Activated naive CD4-positive, alpha-beta T cell treated with anti-CD3 and anti-CD28 coated beads, Interleukin-2, amount 50 U/mL, for 16 hours (primary cell): ENCODE measurements around the gene SPTAN1.
"Not testable (repeated sequence)": the region's sequence is repeated elsewhere in the genome, so short reads cannot be mapped to it uniquely, and the experiment has no call there.

Experiments
- DNase-seq: peaks from one replicate; pipeline ENCODE4 v3.0.0-alpha.2; 2020

Gene SPTAN1

DNA sequence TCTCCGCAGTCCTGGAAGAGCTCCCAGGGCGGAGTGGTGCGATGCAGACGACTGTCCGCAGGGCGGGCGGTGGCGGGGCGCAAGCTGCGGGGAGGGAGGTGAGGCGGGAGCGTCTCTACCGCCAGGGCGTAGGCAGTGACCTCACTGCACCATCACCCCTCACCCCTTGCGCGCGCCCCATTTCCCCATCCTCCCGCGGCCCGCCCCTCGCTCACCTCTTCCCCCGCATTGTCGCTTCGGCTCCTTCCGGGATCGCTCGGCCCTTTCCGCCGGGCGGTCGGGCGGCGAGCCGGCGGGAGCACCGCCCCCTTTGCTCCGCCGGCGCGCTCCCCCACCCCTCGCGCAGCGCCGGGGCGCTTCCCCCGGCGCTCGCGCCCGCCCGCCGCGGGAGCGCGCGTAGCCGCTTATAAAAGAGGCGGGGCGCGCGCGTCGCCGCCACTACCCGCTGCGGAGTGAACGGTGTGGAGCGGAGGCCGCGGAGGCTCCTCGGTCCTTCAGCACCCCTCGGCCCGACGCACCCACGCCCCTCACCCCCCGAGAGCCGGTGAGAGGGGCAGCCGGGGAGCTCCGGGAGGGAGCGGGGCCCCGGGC is at the start of gene SPTAN1:
TSS of gene SPTAN1 (plus strand) at position 435 of the 591 bp plus-strand sequence. CDS start 14,154 bp downstream, outside the sequence.
- peak; percentile 96 for DNase-seq

GRCh38 chr9:128503415-128503825 is 49.0 kb upstream of the SPTAN1 start:
- DNase-seq: not testable (repeated sequence)

DNA sequence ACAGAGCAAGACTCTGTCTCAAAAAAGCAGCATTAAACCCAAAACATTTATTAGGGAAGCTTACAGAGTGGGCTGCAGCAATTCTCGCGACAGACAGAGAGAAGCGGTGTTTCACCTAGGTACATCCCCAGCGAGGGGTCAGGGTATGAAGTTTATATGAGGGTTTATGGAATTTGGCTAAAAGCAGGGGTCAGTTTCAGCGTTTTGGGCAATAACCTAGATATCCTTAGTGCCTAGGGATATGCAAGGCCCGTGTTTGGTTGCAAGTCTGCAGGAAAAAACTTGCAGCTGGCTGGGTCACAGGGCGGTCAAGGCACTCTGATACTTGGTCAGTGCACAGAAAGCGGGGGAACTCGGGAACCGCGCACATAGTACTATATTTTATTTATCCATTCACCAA is 48.5 kb upstream of the SPTAN1 start:
- DNase-seq: no peak

DNA sequence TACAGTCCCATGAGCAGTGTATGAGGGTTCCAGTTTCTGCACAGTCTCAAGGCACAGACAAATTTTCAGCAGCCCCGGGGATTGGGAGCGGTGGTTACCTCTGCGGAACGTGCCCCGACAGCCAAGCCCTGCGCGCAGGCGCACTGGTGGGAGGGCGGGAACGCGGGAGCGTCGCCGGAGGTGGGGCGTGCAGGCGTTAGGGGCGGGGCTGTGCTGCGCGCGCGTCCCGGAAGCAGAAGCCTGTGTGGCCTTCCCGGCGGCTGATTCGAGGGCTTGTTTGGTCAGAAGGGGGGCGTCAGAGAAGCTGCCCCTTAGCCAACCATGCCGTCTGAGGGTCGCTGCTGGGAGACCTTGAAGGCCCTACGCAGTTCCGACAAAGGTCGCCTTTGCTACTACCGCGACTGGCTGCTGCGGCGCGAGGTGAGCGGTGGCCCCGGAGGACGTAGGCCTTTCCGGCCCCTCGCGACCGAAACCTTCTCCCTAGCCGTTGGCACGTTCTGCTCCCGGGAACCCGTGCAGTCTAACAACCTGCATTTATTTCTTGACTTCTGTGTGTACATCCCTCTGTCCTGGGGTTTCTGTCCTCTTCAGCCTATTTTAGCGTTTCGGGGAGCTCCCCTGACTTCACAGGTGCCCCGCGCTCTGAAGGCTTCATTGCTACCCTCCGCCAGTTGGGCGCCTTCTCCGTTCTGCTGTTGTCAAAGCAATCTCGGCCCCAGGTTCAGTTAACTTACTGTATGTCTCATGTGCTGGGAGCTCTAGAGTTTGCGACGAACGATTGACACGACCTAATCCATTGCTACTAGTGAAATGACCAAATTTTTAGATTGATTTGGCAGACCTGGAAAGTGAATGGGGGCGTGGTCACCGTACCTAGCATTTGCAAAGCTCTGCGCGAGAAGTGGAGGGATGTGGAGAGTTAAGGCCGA is 47.6 kb upstream of the SPTAN1 start, which contains the start of gene GLE1:
TSS of gene GLE1 (plus strand) at position 235 of the 929 bp plus-strand sequence. CDS start at position 322, 87 bp downstream.
- DNase-seq: peak; percentile 98

DNA sequence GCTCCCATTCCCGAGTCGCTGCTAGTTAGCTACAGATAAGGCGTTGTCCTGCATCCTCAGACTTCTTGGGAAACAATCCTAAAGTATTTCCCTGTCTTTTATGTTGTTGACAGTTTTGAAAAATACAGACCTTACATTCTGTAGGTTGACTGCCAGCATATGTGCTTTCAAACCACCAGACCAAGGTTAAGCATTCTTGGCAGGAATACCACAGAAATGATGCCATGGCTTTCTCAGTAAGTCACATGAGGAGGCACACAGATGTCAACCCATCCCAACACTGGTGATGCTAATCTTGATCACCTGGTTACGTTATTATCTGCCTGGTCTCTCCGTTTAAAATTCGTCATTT is 47.0 kb upstream of the SPTAN1 start:
- no peak for DNase-seq

GRCh38 chr9:128505906-128506305 is 46.5 kb upstream of the SPTAN1 start:
- DNase-seq: not testable (repeated sequence)

GRCh38 chr9:128512820-128513219 is 39.6 kb upstream of the SPTAN1 start:
- no peak for DNase-seq

DNA sequence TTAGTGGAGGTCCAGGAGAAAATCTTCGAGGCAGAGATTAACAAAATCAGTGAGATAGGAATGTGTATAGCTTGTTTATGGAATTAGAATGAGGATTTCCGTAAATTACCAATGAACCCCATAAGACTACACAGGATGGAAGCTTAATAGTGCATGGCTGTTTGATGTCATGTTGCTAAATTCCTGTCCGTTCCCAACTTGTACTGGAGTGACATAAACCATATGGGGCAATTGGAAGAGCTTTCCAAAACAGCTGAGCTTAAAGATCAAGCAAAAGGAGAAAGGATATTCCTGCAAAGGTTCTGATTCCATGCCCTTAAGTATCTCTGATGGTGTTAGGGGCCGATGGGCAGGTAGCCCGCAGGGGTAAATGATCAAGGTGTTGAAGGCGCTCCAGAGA is 30.4 kb upstream of the SPTAN1 start:
- no peak for DNase-seq

DNA sequence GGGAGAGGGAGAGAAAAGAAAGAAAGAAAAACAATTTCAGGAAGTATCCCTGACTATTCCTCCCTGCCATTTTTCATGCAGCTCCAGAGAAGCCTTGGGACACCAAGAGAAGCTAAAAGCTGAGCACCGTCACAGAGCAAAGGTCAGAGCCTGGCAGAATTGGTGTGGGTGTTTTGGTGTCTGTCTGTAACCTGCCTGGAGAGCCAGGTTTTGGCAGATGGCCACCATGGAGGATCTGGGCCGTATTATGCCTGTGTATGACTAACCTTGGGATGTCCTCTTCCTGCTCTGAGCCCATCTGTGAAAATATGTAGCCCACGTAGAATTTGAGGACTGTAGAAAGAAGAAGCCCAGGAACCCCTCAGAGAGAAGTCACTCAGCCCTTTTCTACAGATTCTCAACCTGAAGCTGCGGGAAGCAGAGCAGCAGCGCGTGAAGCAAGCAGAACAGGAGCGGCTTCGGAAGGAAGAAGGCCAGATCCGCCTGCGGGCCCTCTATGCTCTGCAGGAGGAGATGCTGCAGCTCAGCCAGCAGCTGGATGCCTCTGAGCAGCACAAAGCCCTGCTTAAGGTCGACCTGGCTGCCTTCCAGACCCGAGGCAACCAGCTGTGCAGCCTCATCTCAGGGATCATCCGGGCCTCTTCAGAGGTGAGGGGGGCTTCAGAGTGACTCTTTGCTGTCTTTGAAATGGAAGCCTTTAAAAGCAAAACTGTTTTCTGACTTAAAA is 29.0 kb upstream of the SPTAN1 start:
- DNase-seq: no peak

DNA sequence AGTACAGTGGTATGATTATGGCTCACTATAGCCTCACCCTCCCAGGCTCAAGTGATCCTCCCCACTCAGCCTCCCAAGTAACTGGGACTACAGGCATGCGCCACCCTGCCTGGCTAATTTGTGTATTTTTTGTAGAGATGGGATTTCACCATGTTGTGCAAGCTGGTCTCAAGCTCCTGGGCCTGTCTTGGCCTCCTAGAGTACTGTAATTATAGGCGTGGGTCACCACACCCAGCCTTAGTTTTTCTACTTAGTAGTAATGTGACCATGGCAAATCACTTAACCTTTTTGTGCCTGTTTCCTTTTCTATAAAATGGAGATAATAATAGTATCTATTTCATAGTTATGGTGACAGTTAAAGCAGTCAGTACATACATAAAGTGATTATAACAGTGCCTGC is 25.7 kb upstream of the SPTAN1 start:
- no peak for DNase-seq

- DNase-seq: no peak
These were observed 23.8 kb upstream of the SPTAN1 start for GRCh38 chr9:128528445-128529160.

GRCh38 chr9:128529191-128529590 is 23.2 kb upstream of the SPTAN1 start:
- no peak for DNase-seq

DNA sequence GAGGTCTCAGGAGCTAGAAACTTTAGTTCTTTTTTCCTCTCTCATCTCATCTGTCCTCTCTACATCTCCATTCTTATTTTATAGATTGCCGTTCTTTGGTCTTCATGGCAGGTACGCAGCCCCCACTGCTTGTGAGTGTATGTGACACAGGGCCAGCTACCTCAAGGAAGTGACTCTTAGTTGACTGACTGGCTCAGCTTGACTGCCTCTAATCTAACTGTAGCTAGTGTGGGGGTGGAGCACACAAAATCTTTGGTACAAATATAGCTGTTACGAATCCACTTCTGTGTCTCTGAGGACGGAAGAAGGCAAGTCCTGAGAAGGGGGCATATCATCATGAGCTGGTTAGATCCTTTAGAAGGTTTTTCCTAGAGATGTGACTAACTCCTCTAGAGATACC is 19.8 kb upstream of the SPTAN1 start:
- no peak for DNase-seq

DNA sequence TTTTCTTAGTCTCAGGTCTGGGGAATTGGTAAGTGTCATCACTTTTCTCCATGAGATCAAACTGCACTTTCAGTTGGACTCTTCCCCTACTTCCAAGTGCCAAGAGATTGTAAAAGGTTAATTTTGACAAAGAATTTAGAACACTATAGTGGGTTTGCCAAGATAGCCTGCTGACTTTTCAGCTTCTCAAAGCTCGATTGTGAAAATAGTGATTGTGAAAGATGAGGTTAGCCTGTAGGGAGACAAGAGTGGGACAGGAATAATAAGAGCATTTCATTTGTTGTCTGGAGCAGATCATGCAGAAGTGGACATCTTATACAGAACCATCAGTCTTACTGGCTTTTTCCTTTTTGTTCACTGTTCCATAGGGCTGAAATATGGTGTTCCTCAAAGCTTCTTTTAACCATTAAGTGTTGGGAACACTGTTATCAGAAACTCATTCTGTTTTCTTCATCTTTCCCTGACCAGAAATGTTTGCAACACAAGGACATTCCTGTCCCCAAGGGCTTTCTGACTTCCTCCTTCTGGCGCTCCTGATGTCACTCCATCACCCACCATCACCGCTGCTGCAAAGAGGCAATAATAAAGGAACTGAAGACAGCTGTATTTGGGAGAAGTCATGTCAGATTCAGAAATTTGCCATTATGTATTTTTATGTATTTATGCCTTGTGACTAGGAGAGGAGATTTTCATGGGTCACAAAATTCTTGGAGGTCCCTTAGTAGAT is 11.6 kb upstream of the SPTAN1 start:
- no peak for DNase-seq

DNA sequence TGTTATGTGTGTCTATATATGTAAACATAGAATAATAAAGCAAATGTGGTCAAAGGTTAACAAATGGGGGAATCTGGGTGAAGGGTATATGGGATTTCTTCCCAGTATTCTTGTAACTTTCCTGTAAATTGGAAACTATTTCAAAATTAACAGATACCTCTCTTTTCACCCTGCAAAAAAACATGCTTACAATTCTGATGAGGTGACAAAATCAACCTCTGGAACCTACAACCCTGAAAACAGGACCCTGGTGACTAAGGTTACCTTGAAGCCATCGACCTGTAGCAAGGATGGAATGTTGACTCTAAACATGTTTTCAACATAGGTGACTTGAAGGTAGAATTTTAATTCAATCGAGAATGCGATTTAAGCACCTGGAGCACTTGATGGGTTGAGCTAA is 5.9 kb upstream of the SPTAN1 start:
- no peak for DNase-seq

- no peak for DNase-seq
These were observed 3.5 kb upstream of the SPTAN1 start for GRCh38 chr9:128548876-128549275.

GRCh38 chr9:128550226-128550625 is 2.2 kb upstream of the SPTAN1 start:
- peak; percentile 57 for DNase-seq

DNA sequence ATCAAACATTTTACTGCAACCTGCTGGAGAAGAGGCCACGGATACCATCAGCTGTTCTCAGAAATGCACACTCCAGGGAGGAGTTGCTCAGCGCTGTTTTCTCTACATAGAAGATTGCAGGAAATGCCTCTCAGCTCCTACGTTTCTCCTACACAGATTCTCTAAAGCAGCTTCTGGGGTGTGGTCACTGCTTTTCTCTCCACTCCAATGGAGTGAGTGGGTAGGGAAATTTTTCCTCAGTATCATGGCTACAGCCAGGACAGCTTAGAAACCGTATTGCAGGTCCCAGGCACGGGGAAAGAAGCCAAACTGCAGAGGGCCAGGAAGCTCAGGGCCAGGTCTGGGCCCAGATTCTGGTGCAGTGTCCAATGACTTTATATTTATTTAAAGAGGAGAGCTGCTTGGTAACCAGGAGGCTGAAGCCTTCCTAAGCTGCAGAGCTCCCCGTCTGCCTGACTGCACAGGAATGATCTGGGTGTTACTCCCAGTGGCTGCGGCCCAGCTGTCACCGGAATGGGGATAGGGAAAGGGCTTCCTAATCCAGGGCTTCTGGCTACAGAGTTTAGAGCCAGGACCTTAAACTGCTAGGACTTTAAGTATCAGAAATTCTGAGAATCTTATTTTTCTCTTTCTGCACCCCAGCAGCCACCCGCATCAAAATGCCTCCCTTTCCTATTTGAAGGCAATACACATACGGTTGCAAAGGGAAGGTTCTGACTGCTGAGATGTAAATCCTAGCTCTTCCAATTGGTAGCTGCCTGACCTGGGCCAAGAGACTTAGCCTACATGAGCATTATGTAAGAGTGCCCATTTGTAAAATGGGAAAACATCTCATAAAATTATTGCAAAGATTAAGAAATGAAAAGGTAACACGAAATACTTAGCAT is 1.4 kb upstream of the SPTAN1 start:
- DNase-seq: no peak

DNA sequence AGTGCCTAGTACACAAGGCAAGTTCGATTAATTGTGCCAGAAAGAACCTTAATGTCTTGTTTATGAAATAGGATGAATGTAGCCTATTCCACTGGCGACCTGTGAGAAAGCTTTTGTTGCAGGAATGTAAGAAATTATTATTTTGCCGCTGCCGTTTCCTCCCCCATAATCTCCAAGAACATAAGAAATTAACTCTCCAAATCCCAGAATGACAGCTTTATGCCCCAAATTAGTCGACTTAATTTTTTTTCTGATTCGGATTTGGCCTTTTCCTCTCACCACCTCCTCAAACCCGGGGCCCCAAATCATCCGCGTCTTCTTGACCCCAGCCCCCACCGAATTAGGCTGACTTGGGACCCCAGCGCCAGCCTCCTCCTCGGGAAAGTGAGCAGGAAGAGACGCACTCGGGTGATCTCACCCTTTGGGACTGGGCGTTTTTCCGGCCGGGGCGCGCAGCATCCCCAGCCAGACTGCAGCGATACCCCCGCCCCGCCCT is 682 bp upstream of the SPTAN1 start:
- DNase-seq: no peak

DNA sequence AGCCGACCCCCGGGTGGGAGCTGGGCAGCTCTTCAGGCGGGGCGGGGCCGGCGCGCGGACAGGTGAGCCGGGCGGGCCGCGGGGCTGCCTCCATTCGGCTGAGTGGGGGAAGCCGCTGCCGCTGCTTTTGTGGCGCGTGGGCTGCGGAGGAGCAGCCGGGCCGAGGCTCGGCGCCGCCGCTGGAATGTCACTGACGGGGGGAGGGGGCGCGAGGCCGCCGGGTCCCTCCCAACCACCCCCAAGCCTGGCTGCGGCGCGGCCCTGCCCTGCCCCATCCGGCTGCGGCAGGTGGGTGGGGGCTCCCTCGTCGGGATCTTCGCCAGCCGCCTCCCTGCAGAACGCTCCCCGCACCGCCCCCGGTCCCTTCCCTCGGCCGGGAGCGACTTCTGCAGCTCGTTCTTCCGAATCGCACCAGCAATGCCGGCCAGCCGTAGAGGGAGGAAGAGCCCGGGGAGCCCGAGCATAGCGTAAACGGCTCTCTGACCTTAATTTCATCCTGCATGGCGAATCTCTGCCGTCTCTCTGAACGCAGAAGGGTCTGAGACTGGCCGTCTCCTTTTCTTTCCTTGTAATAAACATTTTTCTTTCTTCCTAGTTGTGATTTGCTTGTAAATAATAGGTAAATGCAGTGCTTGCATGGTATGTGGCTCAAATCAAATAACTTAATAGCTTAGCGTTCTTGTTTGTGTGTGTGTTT is 505 bp downstream of the SPTAN1 start:
- no peak for DNase-seq
